ENCODE data around the gene RNASEL.
"Not testable (repeated sequence)": the region's sequence is repeated elsewhere in the genome, so short reads cannot be mapped to it uniquely, and the experiment has no call there.

Gene RNASEL

GRCh38 chr1:182588500-182589396, at the start of gene RNASEL:
TSS of gene RNASEL (minus strand) at chr1:182589256. CDS start at chr1:182586806, 2,450 bp downstream.
- DNase-seq = peak; percentile 57

GRCh38 chr1:182637769-182638168, 48.7 kb upstream of the RNASEL start:
- no peak for DNase-seq

DNA sequence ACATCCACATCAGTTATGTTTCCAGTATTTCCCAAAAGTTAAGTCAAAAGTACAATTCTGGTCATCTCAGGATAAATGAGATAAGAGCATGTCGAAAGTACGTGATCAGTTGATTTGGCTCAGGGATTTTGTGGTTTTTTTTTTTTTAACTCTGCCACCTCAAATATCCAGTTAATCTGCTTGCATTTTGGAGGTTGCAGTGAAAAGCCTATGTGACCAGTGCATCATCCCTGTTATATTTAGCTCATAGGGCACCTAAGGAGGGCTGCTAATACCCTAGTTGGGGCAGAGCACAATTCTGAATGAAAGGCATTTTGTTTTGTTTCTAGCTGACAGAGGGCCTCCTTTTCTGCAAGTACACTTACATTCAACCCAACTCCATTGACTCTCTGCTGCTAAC, 46.8 kb upstream of the RNASEL start:
- no peak for DNase-seq

GRCh38 chr1:182634306-182635072, 45.4 kb upstream of the RNASEL start:
- no peak for DNase-seq

GRCh38 chr1:182633657-182634281, 44.7 kb upstream of the RNASEL start:
- no peak for DNase-seq

- no peak for DNase-seq
These were observed 44.0 kb upstream of the RNASEL start for GRCh38 chr1:182633031-182633430.

- DNase-seq = not testable (repeated sequence)
These were observed 43.4 kb upstream of the RNASEL start for GRCh38 chr1:182632441-182632857.

DNA sequence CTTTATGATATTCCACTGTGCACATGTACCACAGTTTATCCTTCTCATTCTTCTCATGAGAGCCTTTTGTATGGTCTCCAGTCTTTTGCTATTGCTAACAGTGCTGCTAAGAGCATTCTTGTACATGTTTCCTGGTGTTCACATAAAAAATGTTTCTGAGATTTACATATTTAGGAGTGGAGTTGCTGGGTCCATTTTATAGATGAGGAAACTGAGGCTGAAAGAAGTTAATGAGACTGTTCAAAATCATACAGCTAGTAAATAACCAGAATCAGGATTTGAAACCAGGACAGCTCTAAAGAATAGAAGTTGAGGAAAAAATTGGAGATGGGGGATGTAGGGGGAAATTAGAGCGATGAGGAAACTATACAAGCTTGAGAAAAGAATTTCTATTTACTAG, 42.9 kb upstream of the RNASEL start:
- no peak for DNase-seq

GRCh38 chr1:182631053-182631677, 42.1 kb upstream of the RNASEL start:
- DNase-seq = no peak

- no peak for DNase-seq
These were observed 41.5 kb upstream of the RNASEL start for GRCh38 chr1:182630586-182630985.

GRCh38 chr1:182629499-182630096, 40.5 kb upstream of the RNASEL start:
- DNase-seq = peak; percentile 66

DNA sequence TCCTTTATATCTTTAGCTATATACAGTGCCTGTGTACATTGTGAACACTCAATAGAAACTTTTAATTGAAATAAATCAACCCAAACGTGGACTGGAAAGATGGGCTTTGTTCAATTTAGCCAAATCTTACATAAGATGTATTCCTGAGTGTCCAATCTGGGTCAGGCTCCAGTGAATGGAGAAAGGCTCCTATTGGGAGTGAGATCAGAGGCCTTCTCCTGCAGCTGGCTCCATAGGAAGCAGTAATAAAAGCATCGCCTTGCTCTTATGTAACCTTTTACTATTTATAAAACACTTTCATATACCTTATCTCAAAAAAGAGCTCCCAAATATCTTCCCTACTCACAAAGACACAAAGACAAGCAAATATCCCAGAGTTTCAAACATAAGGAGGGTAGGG, 40.0 kb upstream of the RNASEL start:
- no peak for DNase-seq

DNA sequence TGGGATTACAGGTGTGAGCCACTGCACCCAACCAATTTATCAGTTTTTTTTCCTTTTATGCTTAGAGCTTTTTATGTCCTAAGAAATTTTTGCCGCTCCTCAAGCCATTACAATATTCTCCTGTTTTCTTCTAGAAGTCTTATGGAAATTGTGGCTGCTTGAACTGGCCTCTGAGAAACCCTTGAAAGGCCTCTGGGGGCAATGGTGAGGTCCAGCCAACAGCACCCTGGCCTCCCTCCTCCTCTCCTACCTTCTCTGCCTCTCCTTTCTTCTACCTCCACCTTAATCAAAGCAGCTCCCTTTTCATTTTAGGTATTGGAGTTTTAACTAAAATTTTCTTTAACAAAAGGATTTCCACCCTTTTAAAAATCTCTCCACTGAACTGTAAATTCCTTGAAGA, 39.6 kb upstream of the RNASEL start:
- no peak for DNase-seq

DNA sequence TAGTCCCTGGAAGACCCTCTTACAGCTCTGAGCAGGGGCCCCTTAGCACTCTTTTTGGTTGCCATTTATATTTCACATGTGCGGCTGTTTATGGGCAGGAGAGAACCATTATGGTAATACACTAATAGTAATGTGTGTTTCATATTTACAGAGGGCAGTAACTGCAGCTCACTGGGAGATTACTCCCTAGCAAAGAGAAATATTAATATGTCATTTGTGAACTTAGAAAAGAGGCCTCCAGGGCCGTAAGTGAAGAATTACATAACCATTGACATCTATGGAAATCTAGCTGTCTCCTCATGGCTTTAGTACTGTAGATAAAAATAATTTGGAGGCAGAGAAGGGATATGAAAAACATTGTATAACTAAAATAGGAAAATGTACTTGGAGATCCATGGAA, 38.6 kb upstream of the RNASEL start:
- no peak for DNase-seq

DNA sequence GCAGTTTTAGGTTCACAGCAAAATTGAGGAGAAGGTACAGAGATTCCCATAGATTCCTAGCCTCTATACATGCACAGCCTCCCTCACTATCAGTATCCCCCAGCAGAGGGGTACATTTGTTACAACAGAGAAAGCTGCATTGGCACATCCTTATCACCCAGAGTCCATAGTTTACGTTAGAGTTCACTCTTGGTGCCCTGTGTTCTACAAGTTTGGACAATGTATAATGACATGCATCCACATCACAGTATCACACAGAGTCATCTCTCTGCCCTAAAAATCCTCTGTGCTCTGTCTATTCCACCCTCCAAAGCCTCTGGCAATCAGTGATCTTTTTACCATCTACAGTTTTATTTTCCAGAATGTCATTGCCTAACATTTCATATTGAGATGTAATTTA, 37.5 kb upstream of the RNASEL start:
- DNase-seq = no peak

DNA sequence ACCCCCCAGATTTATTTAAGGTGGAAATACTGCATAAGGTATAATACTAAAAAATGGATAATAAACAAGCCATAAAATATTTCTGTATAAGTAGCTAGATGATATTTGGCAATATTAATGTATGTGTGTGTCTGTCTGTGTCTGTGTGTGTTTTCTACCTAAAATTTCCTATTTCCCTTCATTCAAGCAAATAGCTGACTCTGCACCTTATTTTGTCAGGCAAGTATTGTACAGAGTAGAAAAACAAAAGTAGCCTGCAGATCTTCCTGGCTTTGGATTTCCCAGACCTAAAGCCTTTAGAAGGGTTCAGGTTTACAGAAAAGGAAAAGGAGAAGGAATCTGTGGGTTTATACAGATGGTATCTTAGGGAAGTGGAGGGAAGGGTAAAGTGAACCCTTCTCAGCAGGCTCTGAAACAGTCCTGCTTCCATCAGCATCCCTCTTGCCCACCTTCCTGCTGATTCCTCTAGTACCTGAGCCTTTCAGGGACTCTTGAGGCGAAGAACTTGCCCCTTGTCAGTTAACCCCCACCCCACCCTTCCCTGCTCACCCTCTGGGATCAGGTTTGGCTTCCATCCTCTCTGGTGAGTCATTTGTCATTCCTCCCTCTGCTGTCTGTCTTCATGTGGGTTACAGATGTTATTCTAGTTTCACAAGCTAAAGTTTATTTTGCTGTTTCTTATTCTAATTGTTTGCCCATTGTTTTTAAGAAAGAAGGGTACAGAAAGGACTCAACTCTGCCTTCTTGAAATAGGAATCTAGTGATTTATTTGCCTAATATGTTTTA, 36.9 kb upstream of the RNASEL start:
- no peak for DNase-seq

GRCh38 chr1:182625024-182625423, 36.0 kb upstream of the RNASEL start:
- no peak for DNase-seq

GRCh38 chr1:182624577-182624976, 35.5 kb upstream of the RNASEL start:
- DNase-seq = no peak

DNA sequence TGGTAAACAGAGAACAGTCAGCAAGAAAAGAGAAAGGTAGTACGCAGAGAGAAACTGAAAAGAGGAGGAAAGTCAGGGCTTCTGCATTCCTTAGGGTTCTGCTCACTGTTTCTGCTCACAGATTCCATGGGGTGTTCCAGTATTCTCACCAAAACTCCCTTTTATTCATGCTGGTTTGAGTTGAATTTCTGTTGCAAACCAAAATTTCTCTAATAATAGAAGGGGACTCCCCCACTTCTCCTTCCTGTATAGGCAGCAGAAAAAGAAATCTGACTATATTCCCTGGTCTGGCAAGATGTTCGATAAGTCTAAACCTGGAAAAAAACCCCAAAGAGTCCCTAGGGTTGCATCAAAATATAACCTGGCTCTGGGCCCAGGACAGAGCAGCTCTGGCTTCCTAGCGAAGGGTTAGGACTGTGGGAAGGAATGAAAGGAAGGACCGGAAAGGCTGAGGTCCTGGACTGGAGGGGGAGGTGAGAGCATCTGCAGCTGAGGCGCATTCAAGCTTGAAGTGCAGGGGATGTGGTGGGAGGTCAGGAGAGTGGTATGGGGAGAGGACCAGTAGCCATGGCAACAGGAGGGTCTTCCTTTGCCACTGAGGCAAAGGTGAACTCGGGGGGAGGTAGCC, 34.0 kb upstream of the RNASEL start:
- DNase-seq = no peak

DNA sequence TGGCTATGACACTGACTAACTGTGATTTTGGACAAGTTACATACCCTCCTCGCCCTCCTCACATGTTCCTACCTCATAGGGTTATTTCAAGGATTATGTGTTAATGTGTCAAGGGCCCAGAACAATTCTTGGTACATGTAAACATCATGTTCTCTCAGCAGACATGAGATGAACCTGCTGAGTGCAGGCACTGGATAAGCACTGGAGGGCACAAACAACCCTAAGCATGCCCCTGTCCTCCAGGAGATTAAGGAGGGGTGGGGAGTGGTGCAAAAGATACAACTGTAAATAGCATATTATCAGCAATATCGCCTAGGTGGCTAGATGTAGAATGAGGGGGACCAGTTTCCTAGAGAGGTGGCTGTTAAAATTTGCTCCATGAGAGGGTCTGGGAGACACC, 32.9 kb upstream of the RNASEL start:
- DNase-seq = no peak

GRCh38 chr1:182620924-182621585, 32.0 kb upstream of the RNASEL start:
- DNase-seq = no peak

Data from activated CD8-positive, alpha-beta memory T cell treated with anti-CD3 and anti-CD28 coated beads, Interleukin-2, amount 50 U/mL, for 4 hours (primary cell).